K562 (cell line): ENCODE data around the gene PRDM12. TPM values are rescaled to one million over a fixed set of nuclear protein-coding genes. Genes with fewer than 3 reads are reported as not detected.

Experiments used
- E2F1 ChIP-seq: sonication (generic); formaldehyde crosslinking; IDR thresholded peaks from 2 replicates; pipeline ENCODE4 v1.8.1; 2023; ENCODE audit warnings: mild to moderate bottlenecking, missing genetic modification reagents, moderate library complexity
- E2F3 ChIP-seq: fragments of 250-450 bp; sonication (Bioruptor Pico); IDR thresholded peaks from 2 replicates; pipeline ENCODE4 v1.4.0; 2020; ENCODE audit warnings: mild to moderate bottlenecking
- EZH2 ChIP-seq: IDR thresholded peaks from 2 replicates; pipeline ENCODE4 v1.6.1; 2012; ENCODE audit warnings: low read depth, mild to moderate bottlenecking, inconsistent platforms, low read length, borderline replicate concordance
- MEIS2 ChIP-seq: fragments of 450-650 bp; IDR thresholded peaks from 2 replicates; pipeline ENCODE4 v1.6.1; 2014; ENCODE audit warnings: mild to moderate bottlenecking; ENCODE audit not compliant: partially characterized antibody
- PHF21A ChIP-seq: fragments of 450-650 bp; IDR thresholded peaks from 2 replicates; pipeline ENCODE4 v1.6.1; 2017; ENCODE audit warnings: low read depth, borderline replicate concordance
- TARDBP ChIP-seq: fragments of 450-650 bp; IDR thresholded peaks from 2 replicates; pipeline ENCODE4 v1.6.1; 2016
- ZNF609 ChIP-seq: sonication (generic); formaldehyde crosslinking; IDR thresholded peaks from 2 replicates; pipeline ENCODE4 v1.8.1; 2023; ENCODE audit warnings: missing genetic modification reagents, mild to moderate bottlenecking, borderline replicate concordance
- polyA plus RNA-seq, 8 experiments: library from polyadenylated mRNA; depleted of rRNA in 4 of 8; stranded (reverse) in 5 of 8; unstranded in 3 of 8; fragments of >200 nt; fragmentation: Nextera tagmentation in 2 of 8; fragmentation: Illumina TruSeq in 1 of 8; extraction: Ambion mirVana in 2 of 8; extraction: Trizol in 1 of 8; gene quantifications; 2 replicates each; pipeline versions ENCODE4 v1.2.1 to v1.2.3, GENCODE V29; 2011 to 2014; ENCODE audit warnings: inconsistent platforms in 1 of 8, missing spikeins in 1 of 8
- total RNA-seq, 7 experiments: library from RNA; depleted of rRNA in 6 of 7; stranded (reverse); fragments of >200 nt in 6 of 7; fragmentation: Illumina TruSeq in 2 of 7; extraction: Trizol in 2 of 7; gene quantifications; 2 replicates each; pipeline versions ENCODE4 v1.2.1 to v1.2.3, GENCODE V29; 2011 to 2021; ENCODE audit warnings: low replicate concordance in 1 of 7
- TF ChIP-seq, protein P1 (sequence below): fragments of 450-650 bp; IDR thresholded peaks from 2 replicates; pipeline ENCODE4 v1.6.1; 2016; ENCODE audit warnings: low read depth
- TF ChIP-seq, protein P2 (sequence below): fragments of 250-450 bp; sonication (Bioruptor Pico); IDR thresholded peaks from 2 replicates; pipeline ENCODE4 v1.5.1; 2021; ENCODE audit warnings: mild to moderate bottlenecking
- TF ChIP-seq, protein P3 (sequence below): IDR thresholded peaks from 2 replicates; pipeline ENCODE4 v1.6.1; 2011; ENCODE audit not compliant: insufficient read length; ENCODE audit errors: extremely low read depth

Gene PRDM12
- total and polyA plus RNA-seq, 9 of the 15 experiments (the other 6 are each of a cell fraction or from before 2014, with no cell fraction given), result 0.04 to 0.22 (median 0.07) TPM; not detected in 3

GRCh38 chr9:130693426-130694191 is 29.2 kb downstream of the PRDM12 start, which contains the start of gene EXOSC2 (continued):
- TF ChIP-seq ZNF609 (no peak), TARDBP (no peak), EZH2 (no peak), E2F3 (peak; percentile 93), MEIS2 (peak; percentile 83), PHF21A (no peak), E2F1 (peak; percentile 81; the same call in 1 of the 2 replicates)
- TF ChIP-seq, protein P1, sequence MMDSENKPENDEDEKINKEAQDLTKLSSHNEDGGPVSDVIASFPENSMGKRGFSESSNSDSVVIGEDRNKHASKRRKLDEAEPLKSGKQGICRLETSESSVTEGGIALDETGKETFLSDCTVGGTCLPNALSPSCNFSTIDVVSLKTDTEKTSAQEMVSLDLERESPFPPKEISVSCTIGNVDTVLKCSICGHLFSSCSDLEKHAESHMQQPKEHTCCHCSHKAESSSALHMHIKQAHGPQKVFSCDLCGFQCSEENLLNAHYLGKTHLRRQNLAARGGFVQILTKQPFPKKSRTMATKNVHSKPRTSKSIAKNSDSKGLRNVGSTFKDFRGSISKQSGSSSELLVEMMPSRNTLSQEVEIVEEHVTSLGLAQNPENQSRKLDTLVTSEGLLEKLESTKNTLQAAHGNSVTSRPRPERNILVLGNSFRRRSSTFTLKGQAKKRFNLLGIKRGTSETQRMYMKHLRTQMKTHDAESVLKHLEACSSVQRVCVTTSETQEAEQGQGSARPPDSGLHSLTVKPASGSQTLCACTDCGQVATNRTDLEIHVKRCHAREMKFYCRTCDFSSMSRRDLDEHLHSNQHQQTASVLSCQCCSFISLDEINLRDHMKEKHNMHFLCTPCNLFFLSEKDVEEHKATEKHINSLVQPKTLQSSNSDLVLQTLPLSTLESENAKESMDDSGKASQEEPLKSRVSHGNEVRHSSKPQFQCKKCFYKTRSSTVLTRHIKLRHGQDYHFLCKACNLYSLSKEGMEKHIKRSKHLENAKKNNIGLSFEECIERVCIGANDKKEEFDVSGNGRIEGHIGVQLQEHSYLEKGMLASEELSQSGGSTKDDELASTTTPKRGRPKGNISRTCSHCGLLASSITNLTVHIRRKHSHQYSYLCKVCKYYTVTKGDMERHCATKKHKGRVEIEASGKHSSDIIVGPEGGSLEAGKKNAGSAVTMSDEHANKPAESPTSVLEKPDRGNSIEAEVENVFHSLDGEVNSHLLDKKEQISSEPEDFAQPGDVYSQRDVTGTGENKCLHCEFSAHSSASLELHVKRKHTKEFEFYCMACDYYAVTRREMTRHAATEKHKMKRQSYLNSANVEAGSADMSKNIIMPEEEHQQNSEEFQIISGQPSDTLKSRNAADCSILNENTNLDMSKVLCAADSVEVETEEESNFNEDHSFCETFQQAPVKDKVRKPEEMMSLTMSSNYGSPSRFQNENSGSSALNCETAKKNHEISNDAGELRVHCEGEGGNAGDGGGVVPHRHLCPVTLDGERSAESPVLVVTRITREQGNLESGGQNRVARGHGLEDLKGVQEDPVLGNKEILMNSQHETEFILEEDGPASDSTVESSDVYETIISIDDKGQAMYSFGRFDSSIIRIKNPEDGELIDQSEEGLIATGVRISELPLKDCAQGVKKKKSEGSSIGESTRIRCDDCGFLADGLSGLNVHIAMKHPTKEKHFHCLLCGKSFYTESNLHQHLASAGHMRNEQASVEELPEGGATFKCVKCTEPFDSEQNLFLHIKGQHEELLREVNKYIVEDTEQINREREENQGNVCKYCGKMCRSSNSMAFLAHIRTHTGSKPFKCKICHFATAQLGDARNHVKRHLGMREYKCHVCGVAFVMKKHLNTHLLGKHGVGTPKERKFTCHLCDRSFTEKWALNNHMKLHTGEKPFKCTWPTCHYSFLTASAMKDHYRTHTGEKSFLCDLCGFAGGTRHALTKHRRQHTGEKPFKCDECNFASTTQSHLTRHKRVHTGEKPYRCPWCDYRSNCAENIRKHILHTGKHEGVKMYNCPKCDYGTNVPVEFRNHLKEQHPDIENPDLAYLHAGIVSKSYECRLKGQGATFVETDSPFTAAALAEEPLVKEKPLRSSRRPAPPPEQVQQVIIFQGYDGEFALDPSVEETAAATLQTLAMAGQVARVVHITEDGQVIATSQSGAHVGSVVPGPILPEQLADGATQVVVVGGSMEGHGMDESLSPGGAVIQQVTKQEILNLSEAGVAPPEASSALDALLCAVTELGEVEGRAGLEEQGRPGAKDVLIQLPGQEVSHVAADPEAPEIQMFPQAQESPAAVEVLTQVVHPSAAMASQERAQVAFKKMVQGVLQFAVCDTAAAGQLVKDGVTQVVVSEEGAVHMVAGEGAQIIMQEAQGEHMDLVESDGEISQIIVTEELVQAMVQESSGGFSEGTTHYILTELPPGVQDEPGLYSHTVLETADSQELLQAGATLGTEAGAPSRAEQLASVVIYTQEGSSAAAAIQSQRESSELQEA, result no peak
- TF ChIP-seq, protein P2, sequence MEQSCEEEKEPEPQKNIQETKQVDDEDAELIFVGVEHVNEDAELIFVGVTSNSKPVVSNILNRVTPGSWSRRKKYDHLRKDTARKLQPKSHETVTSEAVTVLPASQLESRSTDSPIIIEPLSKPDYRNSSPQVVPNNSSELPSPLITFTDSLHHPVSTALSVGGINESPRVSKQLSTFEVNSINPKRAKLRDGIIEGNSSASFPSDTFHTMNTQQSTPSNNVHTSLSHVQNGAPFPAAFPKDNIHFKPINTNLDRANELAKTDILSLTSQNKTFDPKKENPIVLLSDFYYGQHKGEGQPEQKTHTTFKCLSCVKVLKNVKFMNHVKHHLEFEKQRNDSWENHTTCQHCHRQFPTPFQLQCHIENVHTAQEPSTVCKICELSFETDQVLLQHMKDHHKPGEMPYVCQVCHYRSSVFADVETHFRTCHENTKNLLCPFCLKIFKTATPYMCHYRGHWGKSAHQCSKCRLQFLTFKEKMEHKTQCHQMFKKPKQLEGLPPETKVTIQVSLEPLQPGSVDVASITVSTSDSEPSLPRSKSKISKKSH (CRISPR knock-in tag), result no peak
- TF ChIP-seq, protein P3, sequence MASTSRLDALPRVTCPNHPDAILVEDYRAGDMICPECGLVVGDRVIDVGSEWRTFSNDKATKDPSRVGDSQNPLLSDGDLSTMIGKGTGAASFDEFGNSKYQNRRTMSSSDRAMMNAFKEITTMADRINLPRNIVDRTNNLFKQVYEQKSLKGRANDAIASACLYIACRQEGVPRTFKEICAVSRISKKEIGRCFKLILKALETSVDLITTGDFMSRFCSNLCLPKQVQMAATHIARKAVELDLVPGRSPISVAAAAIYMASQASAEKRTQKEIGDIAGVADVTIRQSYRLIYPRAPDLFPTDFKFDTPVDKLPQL, result no peak
